A549 (cell line): Measurements from ENCODE around the gene AXIN2. TPM values are rescaled to one million over a fixed set of nuclear protein-coding genes. Genes with fewer than 3 reads are reported as not detected.
A peak's percentile ranks its signal among the peaks of the same experiment; 100 is the strongest.

ENCODE experiments used
- ATAC-seq, 2 experiments: fragments of 200-7000 bp in 1 of 2; fragments of >200 bp in 1 of 2; cut with Nextera tagmentation in 1 of 2; cut with Tn5 transposase in 1 of 2; 3 replicates each; pipeline versions ENCODE4 v1.8.0 to v1.9.1; 2018 to 2020; ENCODE audit warnings: mild to moderate bottlenecking in 1 of 2, moderate library complexity in 1 of 2
- CTCF ChIA-PET: fragments of 300-600 bp; sonication (Branson Sonifier 250); formaldehyde crosslinking; extraction: SDS; loops from one replicate; lab custom pipeline; 2021; ENCODE audit warnings: antibody characterized with exemption, inconsistent platforms; lab: Yijun Ruan, JAX
- POLR2A ChIA-PET: fragments of 350-600 bp; formaldehyde crosslinking; extraction: SDS; loops from one replicate; lab custom pipeline; 2021; ENCODE audit warnings: antibody characterized with exemption, inconsistent platforms; lab: Yijun Ruan, JAX
- DNase-seq, 2 experiments: peaks; one replicate each; pipeline versions ENCODE4 v3.0.0 to v3.0.0-alpha.2; 2011 to 2016; ENCODE audit warnings: low read depth in 1 of 2, low spot score in 1 of 2
- FAIRE-seq: peaks from 2 replicates; lab custom pipeline; 2011; peaks lifted over from hg19 to GRCh38; lab: Jason Lieb, UNC
- H3K27ac ChIP-seq, 2 experiments: fragments of >200 bp; sonication (Bioruptor Twin); formaldehyde crosslinking; 3 replicates each; pipeline ENCODE4 v1.5.1; 2016 to 2017
- H3K4me1 ChIP-seq: fragments of >200 bp; sonication (Bioruptor Twin); formaldehyde crosslinking; 3 replicates; pipeline ENCODE4 v1.6.1; 2016
- H3K4me2 ChIP-seq: fragments of >200 bp; sonication (Bioruptor Twin); formaldehyde crosslinking; 3 replicates; pipeline ENCODE4 v1.6.1; 2016
- H3K4me3 ChIP-seq: fragments of >200 bp; sonication (Bioruptor Twin); formaldehyde crosslinking; 3 replicates; pipeline ENCODE4 v1.5.1; 2016
- H3K9me3 ChIP-seq: fragments of >200 bp; sonication (Bioruptor Twin); formaldehyde crosslinking; 3 replicates; pipeline ENCODE4 v1.6.1; 2016
- BHLHE40 ChIP-seq: IDR thresholded peaks from 2 replicates; pipeline ENCODE4 v1.6.1; 2012; ENCODE audit warnings: low read depth, low read length, inconsistent platforms
- CTCF ChIP-seq: fragments of >200 bp; sonication (Bioruptor Twin); formaldehyde crosslinking; IDR thresholded peaks from 3 replicates; pipeline ENCODE4 v1.5.1; 2016
- E2F6 ChIP-seq: IDR thresholded peaks from 2 replicates; pipeline ENCODE4 v1.6.1; 2012; ENCODE audit warnings: low read depth, borderline replicate concordance
- EHF ChIP-seq: fragments of 250-450 bp; sonication (Bioruptor Pico); IDR thresholded peaks from 2 replicates; pipeline ENCODE4 v1.5.0; 2020; ENCODE audit warnings: mild to moderate bottlenecking
- FOSL2 ChIP-seq, 2 experiments: fragments of 450-650 bp in 1 of 2; fragments of >200 bp in 1 of 2; sonication (Bioruptor Twin) in 1 of 2; formaldehyde crosslinking; IDR thresholded peaks; 2 replicates each; pipeline versions ENCODE4 v1.5.0 to v1.6.1; 2016 to 2020; ENCODE audit warnings: mild to moderate bottlenecking in 1 of 2, moderate library complexity in 1 of 2
- FOXS1 ChIP-seq: fragments of 250-450 bp; sonication (Bioruptor Pico); IDR thresholded peaks from 2 replicates; pipeline ENCODE4 v1.5.0; 2020; ENCODE audit warnings: mild to moderate bottlenecking, moderate library complexity
- GATA3 ChIP-seq: IDR thresholded peaks from 2 replicates; pipeline ENCODE4 v1.6.1; 2012; ENCODE audit warnings: borderline replicate concordance
- HDAC2 ChIP-seq: fragments of 200-600 bp; sonication (generic); IDR thresholded peaks from 2 replicates; pipeline ENCODE4 v1.6.1; 2016
- HES2 ChIP-seq: fragments of >200 bp; sonication (Bioruptor Twin); formaldehyde crosslinking; IDR thresholded peaks from 2 replicates; pipeline ENCODE4 v1.6.1; 2016
- HOXB13 ChIP-seq: fragments of 250-450 bp; sonication (Bioruptor Pico); IDR thresholded peaks from 2 replicates; pipeline ENCODE4 v1.5.0; 2020; ENCODE audit warnings: low read depth, mild to moderate bottlenecking, moderate library complexity
- HOXB5 ChIP-seq: fragments of 250-450 bp; sonication (Bioruptor Pico); IDR thresholded peaks from 2 replicates; pipeline ENCODE4 v1.5.0; 2020; ENCODE audit warnings: mild to moderate bottlenecking, moderate library complexity
- JUN ChIP-seq, 2 experiments: fragments of >200 bp; sonication (Bioruptor Twin); formaldehyde crosslinking; IDR thresholded peaks; 2 replicates in 1 of 2; 3 replicates in 1 of 2; pipeline ENCODE4 v1.6.1; 2016 to 2017
- KDM5A ChIP-seq: fragments of 200-600 bp; sonication (generic); IDR thresholded peaks from 2 replicates; pipeline ENCODE4 v1.6.1; 2016; ENCODE audit warnings: antibody characterized with exemption, mild to moderate bottlenecking
- MAFK ChIP-seq: fragments of 450-650 bp; IDR thresholded peaks from 2 replicates; pipeline ENCODE4 v1.6.1; 2014; ENCODE audit not compliant: partially characterized antibody
- MYC ChIP-seq: IDR thresholded peaks from 2 replicates; pipeline ENCODE4 v1.6.1; 2012; ENCODE audit warnings: mild to moderate bottlenecking, inconsistent platforms, low read length, improper control_type of control experiment, borderline replicate concordance
- NPAS2 ChIP-seq: fragments of 250-450 bp; sonication (Bioruptor Pico); IDR thresholded peaks from 2 replicates; pipeline ENCODE4 v1.8.0; 2022; ENCODE audit warnings: mild to moderate bottlenecking, moderate library complexity, borderline replicate concordance
- NR3C1 ChIP-seq: fragments of >200 bp; sonication (Bioruptor Twin); formaldehyde crosslinking; IDR thresholded peaks from 3 replicates; pipeline ENCODE4 v1.6.1; 2017
- POLR2A ChIP-seq: IDR thresholded peaks from 2 replicates; pipeline ENCODE4 v1.6.1; 2012; ENCODE audit warnings: mild to moderate bottlenecking, low read length
- POLR2AphosphoS2 ChIP-seq: conservative IDR thresholded peaks from 2 replicates; pipeline ENCODE4 v1.6.1; 2012; ENCODE audit warnings: low read length, improper control_type of control experiment, inconsistent platforms
- RAD21 ChIP-seq, 2 experiments: fragments of >200 bp in 1 of 2; sonication (Bioruptor Twin) in 1 of 2; formaldehyde crosslinking in 1 of 2; IDR thresholded peaks in 1 of 2; conservative IDR thresholded peaks in 1 of 2; 2 replicates in 1 of 2; 3 replicates in 1 of 2; pipeline ENCODE4 v1.6.1; 2012 to 2018; ENCODE audit warnings: inconsistent platforms in 1 of 2
- RFX5 ChIP-seq: fragments of 450-650 bp; IDR thresholded peaks from 2 replicates; pipeline ENCODE4 v1.7.1; 2014; ENCODE audit warnings: antibody characterized with exemption, mild to moderate bottlenecking, moderate library complexity
- SMC3 ChIP-seq: fragments of >200 bp; sonication (Bioruptor Twin); formaldehyde crosslinking; IDR thresholded peaks from 3 replicates; pipeline ENCODE4 v1.6.1; 2018; ENCODE audit warnings: inconsistent platforms
- SREBF2 ChIP-seq: fragments of 450-650 bp; IDR thresholded peaks from 2 replicates; pipeline ENCODE4 v1.6.1; 2014; ENCODE audit warnings: mild to moderate bottlenecking, moderate library complexity
- TFCP2L1 ChIP-seq: fragments of 250-450 bp; sonication (Bioruptor Pico); IDR thresholded peaks from 2 replicates; pipeline ENCODE4 v1.5.0; 2021; ENCODE audit warnings: mild to moderate bottlenecking
- TP53 ChIP-seq: fragments of 250-450 bp; sonication (Bioruptor Pico); IDR thresholded peaks from 2 replicates; pipeline ENCODE4 v1.5.0; 2021; ENCODE audit warnings: mild to moderate bottlenecking, moderate library complexity
- USF2 ChIP-seq: fragments of 450-650 bp; IDR thresholded peaks from 2 replicates; pipeline ENCODE4 v1.6.1; 2014; ENCODE audit warnings: antibody characterized with exemption
- WGBS: methylation state at CpG from one replicate; pipeline ENCODE4 v1.1.6; 2017; ENCODE audit errors: missing lambda C conversion rate; 5-methylcytosine and 5-hydroxymethylcytosine counted together
- polyA plus RNA-seq, 4 experiments: library from polyadenylated mRNA; depleted of rRNA in 3 of 4; stranded (reverse); fragments of >200 nt; fragmentation: RNase III in 1 of 4; extraction: RNeasy Plus Mini Kit Qiagen cat#74134 plus additional on column Dnase treatment in 1 of 4; gene quantifications; 2 replicates in 3 of 4; 3 replicates in 1 of 4; pipeline ENCODE4 v1.2.3, GENCODE V29; 2011 to 2017

AXIN2 gene
- polyA plus RNA-seq, 2 of the 4 experiments (the other 2 are of a cell fraction) = 4.0 to 4.9 TPM

- ATAC-seq (peak; percentile 64 to 65; a peak in 5 of 6 replicates), FAIRE-seq (peak; percentile 59), DNase-seq (peak; percentile 57 to 70)
- TF ChIP-seq TFCP2L1 (CRISPR knock-in tag) (no peak), NPAS2 (CRISPR knock-in tag) (no peak), MYC (no peak), HDAC2 (no peak), JUN (IDR thresholded peaks at IDR 0.05) (no peak), USF2 (no peak), EHF (no peak), HOXB5 (CRISPR knock-in tag) (0 out of 2 replicates have a peak, but pooled peaks have one; percentile 21), GATA3 (peak; percentile 58; the same call in 1 of the 2 replicates), MAFK (peak; percentile 35), BHLHE40 (no peak), POLR2A (no peak), TP53 (no peak), FOSL2 (IDR thresholded peaks at IDR 0.05) (no peak), FOSL2 (CRISPR knock-in tag; IDR thresholded peaks at IDR 0.05) (no peak), SMC3 (no peak), SREBF2 (no peak), CTCF (no peak)
- WGBS = 61% methylated on average over 9 of the region's 9 CpGs
- H3K4me1 ChIP-seq = peaks cover 35% of the 10 kb centered on the region
- peak overlapping the region; percentile 36 for H3K4me2 ChIP-seq
- peak overlapping the region in 1 of 2 experiments; percentile 43; a peak in 3 of 6 replicates for H3K27ac ChIP-seq
- ChIA-PET CTCF (interaction anchor here (0.7 to 2.4 kb wide), 8 partner anchors 10 to 65 kb away, joined by 3 to 11 read pairs (median 4); no protein-coding TSS in a partner anchor), POLR2A (no interaction called here)
- no peak overlapping the region for H3K4me3 ChIP-seq
- H3K9me3 ChIP-seq = no peaks in the 10 kb centered on the region
These were observed 26.8 kb upstream of the AXIN2 start for GRCh38 chr17:65588181-65588808.

- no peak overlapping the region for H3K4me3 ChIP-seq
- 75% methylated on average over 9 of the region's 10 CpGs for WGBS
- ChIA-PET CTCF (interaction anchor here (0.6 to 2.4 kb wide), 10 partner anchors 9 to 293 kb away, joined by 3 to 11 read pairs (median 3); no protein-coding TSS in a partner anchor), POLR2A (no interaction called here)
- H3K4me1 ChIP-seq = peaks cover 35% of the 10 kb centered on the region
- ATAC-seq (no peak; a peak in 1 of 6 replicates), FAIRE-seq (no peak), DNase-seq (no peak)
- peak overlapping the region in 1 of 2 experiments; percentile 39; a peak in 3 of 6 replicates for H3K27ac ChIP-seq
- TF ChIP-seq HOXB13 (CRISPR knock-in tag) (no peak), FOXS1 (no peak), KDM5A (no peak), RFX5 (no peak), TP53 (no peak), EHF (no peak), NPAS2 (CRISPR knock-in tag) (no peak), POLR2AphosphoS2 (no peak), SMC3 (no peak), E2F6 (no peak), RAD21 (conservative IDR thresholded peaks at IDR 0.05 in 1 of 2, IDR thresholded peaks at IDR 0.05 in 1 of 2) (no peak), GATA3 (no peak), HES2 (no peak), NR3C1 (no peak)
- no peaks in the 10 kb centered on the region for H3K9me3 ChIP-seq
- peak overlapping the region; percentile 36; the same call in 2 of the 3 replicates for H3K4me2 ChIP-seq
These were observed 26.2 kb upstream of the AXIN2 start for GRCh38 chr17:65587534-65588180.
